Left lung (tissue), 10 donors: Measurements from ENCODE around the gene LPO. TPM values are rescaled to one million over a fixed set of nuclear protein-coding genes. Genes with fewer than 3 reads are reported as not detected.

Experiments used
- ATAC-seq: fragments of 200-7000 bp; cut with Tn5 transposase; one replicate; pipeline ENCODE4 v1.9.1; 2020; ENCODE audit warnings: moderate library complexity
- DNase-seq, 4 donors: peaks; one replicate each; pipeline ENCODE4 v3.0.0-alpha.2; 2013 to 2020
- H3K27ac ChIP-seq, 2 donors: fragments of 200-600 bp; sonication (generic) in 1 of 2; one replicate each; pipeline versions ENCODE4 v1.5.0 to v1.8.0; 2020 to 2021
- H3K27me3 ChIP-seq, 2 donors: fragments of 200-600 bp; sonication (generic) in 1 of 2; one replicate each; pipeline versions ENCODE4 v1.5.0 to v1.8.0; 2020 to 2021
- H3K36me3 ChIP-seq, 2 donors: fragments of 200-600 bp; sonication (generic) in 1 of 2; one replicate each; pipeline versions ENCODE4 v1.5.0 to v1.8.0; 2020 to 2021
- H3K4me1 ChIP-seq, 2 donors: fragments of 200-600 bp; one replicate each; pipeline ENCODE4 v1.8.0; 2021
- H3K4me3 ChIP-seq, 2 donors: fragments of 200-600 bp; sonication (generic) in 1 of 2; one replicate each; pipeline versions ENCODE4 v1.5.0 to v1.8.0; 2020 to 2021; ENCODE audit warnings: mild to moderate bottlenecking in 1 of 2
- H3K9me3 ChIP-seq, 2 donors: fragments of 200-600 bp; sonication (generic) in 1 of 2; one replicate each; pipeline versions ENCODE4 v1.5.0 to v1.8.0; 2020 to 2021
- CTCF ChIP-seq, 2 donors: fragments of 200-600 bp; sonication (generic) in 1 of 2; IDR thresholded peaks; one replicate each; pipeline versions ENCODE4 v1.5.0 to v1.8.0; 2021; ENCODE audit warnings: antibody characterized with exemption in 2 of 2
- intact Hi-C, 2 donors: fragments of 100-400 bp; cut with DNase I; formaldehyde crosslinking; loops; one replicate each; pipeline versions ENCODE4 v1.11.2 to v1.14.2; 2022
- polyA plus RNA-seq, 6 donors: library from polyadenylated mRNA; unstranded; fragments of 120-200 nt; gene quantifications; one replicate each; pipeline ENCODE4 v1.2.1, GENCODE V29; 2013; ENCODE audit not compliant: insufficient read length in 6 of 6
- total RNA-seq, 2 donors: library from RNA; stranded (reverse); fragmentation: NEBNext Ultra II Directional; extraction: Animal tissue kit (Norgen Biotek cat#: 25700); gene quantifications; one replicate each; pipeline ENCODE4 v1.2.1, GENCODE V29; 2021
- donor health status: DM: no; HTN: yes; CAD: no.
- donor health status: DM: no; HTN: no; CAD: no.

LPO gene
- total and polyA plus RNA-seq, 8 donors: 0.10 to 0.24 (median 0.14) TPM; not detected in 1

- peaks cover 0 to 7% of the 10 kb centered on the region in 2 donors for H3K4me1 ChIP-seq
- H3K27me3 ChIP-seq: no peaks in the 10 kb centered on the region
- DNase-seq (no peak), ATAC-seq (no peak)
- H3K9me3 ChIP-seq: no peaks in the 10 kb centered on the region
- no peak for TF ChIP-seq CTCF (IDR thresholded peaks at IDR 0.05)
- no peak overlapping the region for H3K4me3 ChIP-seq
- intact Hi-C loops: no loop called here
- peaks cover 0 to 32% of the 10 kb centered on the region in 2 donors for H3K36me3 ChIP-seq
- no peak overlapping the region for H3K27ac ChIP-seq
These were observed 22.7 kb upstream of the LPO start for GRCh38 chr17:58215685-58216084.

- intact Hi-C loops: no loop called here
- H3K9me3 ChIP-seq: no peaks in the 10 kb centered on the region
- no peaks in the 10 kb centered on the region for H3K27me3 ChIP-seq
- no peak for DNase-seq
- H3K4me1 ChIP-seq: peaks cover 0 to 7% of the 10 kb centered on the region in 2 donors
- no peak overlapping the region for H3K27ac ChIP-seq
- H3K36me3 ChIP-seq: peaks cover 0 to 17% of the 10 kb centered on the region in 2 donors
- H3K4me3 ChIP-seq: no peak overlapping the region
- no peak for ATAC-seq
- no peak for TF ChIP-seq CTCF (IDR thresholded peaks at IDR 0.05)
These were observed 20.6 kb upstream of the LPO start for GRCh38 chr17:58217766-58218165.

- intact Hi-C loops: no loop called here
- ATAC-seq: peak; percentile 99
These were observed 19.2 kb upstream of the LPO start, which contains the start of gene MKS1 for GRCh38 chr17:58219007-58219788. TSS of gene MKS1 (minus strand) at chr17:58219255. CDS start at chr17:58219230, 25 bp downstream.

GRCh38 chr17:58219789-58220183 lies 18.6 kb upstream of the LPO start:
- Histone ChIP-seq H3K4me1 (peaks cover 0 to 7% of the 10 kb centered on the region in 2 donors), H3K36me3 (no peaks in the 10 kb centered on the region), H3K27ac (peak overlapping the region; percentile 66 to 81), H3K27me3 (no peaks in the 10 kb centered on the region), H3K9me3 (no peaks in the 10 kb centered on the region), H3K4me3 (peak overlapping the region; percentile 57 to 62)
- ATAC-seq (peak; percentile 16), DNase-seq (no peak)
- intact Hi-C loops: no loop called here
- no peak for TF ChIP-seq CTCF (IDR thresholded peaks at IDR 0.05)

More at GRCh38 chr17:58219007-58219788, 19.2 kb upstream of the LPO start, which contains the start of gene MKS1:
- no peaks in the 10 kb centered on the region for H3K9me3 ChIP-seq
- TF ChIP-seq CTCF (IDR thresholded peaks at IDR 0.05): peak; percentile 51 to 86
- H3K4me3 ChIP-seq: peak within 1 kb of the TSS; percentile 57 to 62
- H3K27ac ChIP-seq: peak within 1 kb of the TSS; percentile 66 to 81
- H3K4me1 ChIP-seq: peaks cover 0 to 7% of the 10 kb centered on the region in 2 donors
- H3K27me3 ChIP-seq: no peaks in the 10 kb centered on the region
- peak; percentile 90 to 98 (median 95) for DNase-seq
- peaks cover 0 to 3% of the 10 kb centered on the region in 2 donors for H3K36me3 ChIP-seq

GRCh38 chr17:58224315-58224714 lies 14.1 kb upstream of the LPO start:
- no peak for TF ChIP-seq CTCF (IDR thresholded peaks at IDR 0.05)
- no peak overlapping the region for H3K27ac ChIP-seq
- H3K9me3 ChIP-seq: no peaks in the 10 kb centered on the region
- H3K27me3 ChIP-seq: peaks cover 0 to 6% of the 10 kb centered on the region in 2 donors
- peaks cover 0 to 7% of the 10 kb centered on the region in 2 donors for H3K4me1 ChIP-seq
- H3K36me3 ChIP-seq: no peaks in the 10 kb centered on the region
- intact Hi-C loops: no loop called here
- H3K4me3 ChIP-seq: no peak overlapping the region
- ATAC-seq: no peak
- no peak for DNase-seq
